Left kidney (tissue), 2 donors: ENCODE results near the gene GALNT18. TPM values are rescaled to one million over a fixed set of nuclear protein-coding genes. Genes with fewer than 3 reads are reported as not detected.

Experiments used
- DNase-seq: peaks from one replicate; pipeline ENCODE4 v3.0.0-alpha.2; 2013
- polyA plus RNA-seq: library from polyadenylated mRNA; unstranded; fragments of 120-200 nt; gene quantifications from one replicate; pipeline ENCODE4 v1.2.1, GENCODE V29; 2013; ENCODE audit not compliant: insufficient read length

GALNT18 gene
- polyA plus RNA-seq, 1 donor, result 20.8 TPM

- DNase-seq, result no peak
These were observed 32.9 kb downstream of the GALNT18 start for GRCh38 chr11:11588891-11589290.

GRCh38 chr11:11588243-11588642, 33.6 kb downstream of the GALNT18 start:
- DNase-seq, result no peak

- DNase-seq, result no peak
These were observed 34.7 kb downstream of the GALNT18 start for GRCh38 chr11:11587122-11587521.

GRCh38 chr11:11586465-11586864, 35.3 kb downstream of the GALNT18 start:
- no peak for DNase-seq

GRCh38 chr11:11584937-11585336, 36.9 kb downstream of the GALNT18 start:
- DNase-seq, result no peak

- no peak for DNase-seq
These were observed 37.3 kb downstream of the GALNT18 start for GRCh38 chr11:11584530-11584810.

- DNase-seq, result no peak
These were observed 37.8 kb downstream of the GALNT18 start for GRCh38 chr11:11583801-11584529.

GRCh38 chr11:11582011-11582701, 39.6 kb downstream of the GALNT18 start:
- no peak for DNase-seq

GRCh38 chr11:11581481-11581880, 40.3 kb downstream of the GALNT18 start:
- DNase-seq, result no peak

GRCh38 chr11:11580841-11581411, 40.9 kb downstream of the GALNT18 start:
- DNase-seq, result no peak

GRCh38 chr11:11580012-11580411, 41.8 kb downstream of the GALNT18 start:
- DNase-seq, result no peak

GRCh38 chr11:11579012-11579988, 42.5 kb downstream of the GALNT18 start:
- no peak for DNase-seq

- DNase-seq, result no peak
These were observed 43.6 kb downstream of the GALNT18 start for GRCh38 chr11:11577932-11578911.

GRCh38 chr11:11577251-11577855, 44.5 kb downstream of the GALNT18 start:
- DNase-seq, result no peak

- no peak for DNase-seq
These were observed 47.2 kb downstream of the GALNT18 start for GRCh38 chr11:11574373-11575287.

GRCh38 chr11:11572386-11572785, 49.4 kb downstream of the GALNT18 start:
- DNase-seq, result no peak

GRCh38 chr11:11571893-11572292, 49.9 kb downstream of the GALNT18 start:
- no peak for DNase-seq

GRCh38 chr11:11570823-11571222, 51.0 kb downstream of the GALNT18 start:
- no peak for DNase-seq

GRCh38 chr11:11569936-11570491, 51.8 kb downstream of the GALNT18 start:
- no peak for DNase-seq
